ENCODE results near the gene UIMC1.
"Not testable (repeated sequence)": the region's sequence is repeated elsewhere in the genome, so short reads cannot be mapped to it uniquely, and the experiment has no call there.

The UIMC1 gene

DNA sequence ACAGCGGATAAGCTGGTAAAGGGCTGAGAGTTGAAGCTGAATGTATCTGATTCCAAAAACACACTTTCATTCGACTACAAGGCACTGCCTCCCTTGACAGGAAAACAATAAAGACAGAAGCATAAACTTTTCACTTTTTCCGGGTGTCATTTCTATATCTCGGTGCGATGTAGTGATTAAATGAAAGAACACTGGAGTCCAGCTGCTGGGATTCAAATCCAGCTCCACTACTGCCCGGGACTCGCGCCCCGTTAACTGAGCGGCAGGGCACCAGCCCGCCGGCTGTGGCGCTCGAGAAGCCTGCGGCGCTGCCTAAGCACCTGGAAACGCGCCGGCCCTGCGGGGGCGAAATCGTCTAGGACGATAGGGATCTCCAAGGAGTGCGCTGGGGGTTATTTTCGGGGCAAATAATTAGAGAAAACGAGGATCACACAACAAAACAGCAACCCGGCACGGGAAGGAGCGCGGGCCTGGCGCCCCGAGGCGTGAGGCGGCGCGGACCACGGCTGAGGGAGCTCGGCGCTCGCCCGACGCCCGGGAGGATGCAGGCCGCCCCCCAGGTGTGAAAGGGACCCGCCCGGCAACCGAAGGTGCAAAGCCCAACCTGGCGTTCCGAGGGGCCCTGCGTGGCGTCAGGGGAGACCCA lies 837 bp downstream of the UIMC1 start:
- DNase-seq: peak; percentile 87

DNA sequence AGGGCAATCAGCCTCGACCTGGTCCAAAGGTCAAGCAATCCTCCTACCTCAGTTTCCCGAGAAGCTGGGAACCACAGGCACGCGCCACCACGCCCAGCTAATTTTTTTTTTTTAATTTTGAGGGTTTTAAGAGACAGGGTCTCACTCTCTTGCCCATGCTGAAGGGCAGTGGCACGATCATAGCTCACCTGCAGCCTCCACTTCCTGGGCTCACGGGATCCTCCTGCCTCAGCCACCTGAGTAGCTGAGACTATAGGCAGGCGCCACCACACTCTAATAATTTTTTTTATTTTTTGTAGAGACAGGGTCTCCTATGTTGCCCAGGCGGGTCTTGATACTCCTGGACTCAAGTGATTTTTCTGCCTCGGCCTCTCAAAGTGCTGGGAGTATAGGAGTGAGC lies 1.6 kb downstream of the UIMC1 start:
- DNase-seq: no peak

DNA sequence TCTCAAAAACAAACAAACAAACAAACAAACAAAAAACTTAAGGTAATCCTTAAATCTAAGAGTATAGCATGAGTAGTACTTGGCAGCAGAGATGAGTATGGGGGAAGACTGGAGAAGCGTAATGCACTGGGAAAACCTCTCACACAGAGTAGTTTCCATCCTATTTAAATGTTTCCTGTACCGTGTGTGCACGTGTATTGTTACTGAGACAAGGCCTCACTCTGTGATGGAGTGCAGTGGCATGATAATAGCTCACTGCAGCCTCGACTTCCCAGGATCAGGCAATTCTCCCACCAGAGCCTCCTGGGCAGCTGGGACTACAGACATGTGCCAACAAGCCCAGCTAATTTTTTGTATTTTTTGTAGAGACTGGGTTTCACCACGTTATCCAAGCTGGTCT lies 2.9 kb downstream of the UIMC1 start:
- peak; percentile 46 for DNase-seq

DNA sequence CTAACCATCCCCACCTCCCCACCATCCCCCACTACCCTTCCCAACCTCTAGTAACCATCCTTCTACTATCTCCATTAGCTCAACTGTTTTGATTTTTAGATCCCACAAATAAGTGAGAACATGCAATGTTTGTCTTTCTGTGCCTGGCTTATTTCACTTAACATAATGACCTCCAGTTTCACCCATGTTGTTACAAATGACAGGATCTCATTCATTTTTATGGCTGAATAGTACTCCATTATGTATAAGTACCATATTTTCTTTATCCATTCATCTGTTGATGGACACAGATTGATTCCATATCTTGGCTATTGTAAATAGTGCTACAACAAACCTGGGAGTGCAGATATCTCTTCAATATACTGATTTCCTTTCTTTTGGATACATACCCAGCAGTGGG lies 7.1 kb downstream of the UIMC1 start:
- DNase-seq: not testable (repeated sequence)

DNA sequence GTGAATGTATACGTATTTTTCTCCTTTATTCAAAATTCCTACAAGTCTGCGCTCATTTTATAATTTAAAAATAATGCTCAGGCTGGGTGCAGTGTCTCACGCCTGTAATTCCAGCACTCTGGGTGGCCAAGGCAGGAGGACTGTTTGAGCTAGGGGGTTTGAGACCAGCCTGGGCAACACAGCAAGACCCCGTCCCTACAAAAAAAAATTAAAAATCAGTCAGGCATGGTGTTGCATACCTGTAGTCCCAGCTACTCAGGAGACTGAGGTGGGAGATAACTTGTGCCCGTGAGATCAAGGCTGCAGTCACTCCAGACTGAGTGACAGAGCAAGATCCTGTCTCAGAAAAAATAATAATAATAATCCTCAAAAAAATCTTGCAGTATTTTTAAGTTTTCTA lies 7.8 kb downstream of the UIMC1 start:
- no peak for DNase-seq

DNA sequence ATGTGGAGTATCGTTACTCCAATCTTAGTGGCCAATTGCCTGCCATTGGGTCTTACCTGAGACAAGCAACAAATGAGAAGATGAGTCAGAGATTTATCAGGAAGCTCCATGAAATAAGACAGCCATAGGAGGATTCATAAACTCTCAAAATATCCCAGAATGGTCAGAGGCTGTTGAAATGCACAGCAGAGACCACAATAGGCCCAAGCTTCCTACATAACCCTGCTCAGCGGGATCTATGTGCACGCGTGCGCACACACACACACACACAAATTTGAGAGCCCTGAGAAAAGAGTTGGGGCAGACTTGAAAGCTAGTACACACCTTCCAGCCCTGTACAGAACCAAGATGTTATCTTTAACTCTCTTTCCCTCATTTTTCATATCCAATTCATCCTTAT lies 9.8 kb downstream of the UIMC1 start:
- no peak for DNase-seq

DNA sequence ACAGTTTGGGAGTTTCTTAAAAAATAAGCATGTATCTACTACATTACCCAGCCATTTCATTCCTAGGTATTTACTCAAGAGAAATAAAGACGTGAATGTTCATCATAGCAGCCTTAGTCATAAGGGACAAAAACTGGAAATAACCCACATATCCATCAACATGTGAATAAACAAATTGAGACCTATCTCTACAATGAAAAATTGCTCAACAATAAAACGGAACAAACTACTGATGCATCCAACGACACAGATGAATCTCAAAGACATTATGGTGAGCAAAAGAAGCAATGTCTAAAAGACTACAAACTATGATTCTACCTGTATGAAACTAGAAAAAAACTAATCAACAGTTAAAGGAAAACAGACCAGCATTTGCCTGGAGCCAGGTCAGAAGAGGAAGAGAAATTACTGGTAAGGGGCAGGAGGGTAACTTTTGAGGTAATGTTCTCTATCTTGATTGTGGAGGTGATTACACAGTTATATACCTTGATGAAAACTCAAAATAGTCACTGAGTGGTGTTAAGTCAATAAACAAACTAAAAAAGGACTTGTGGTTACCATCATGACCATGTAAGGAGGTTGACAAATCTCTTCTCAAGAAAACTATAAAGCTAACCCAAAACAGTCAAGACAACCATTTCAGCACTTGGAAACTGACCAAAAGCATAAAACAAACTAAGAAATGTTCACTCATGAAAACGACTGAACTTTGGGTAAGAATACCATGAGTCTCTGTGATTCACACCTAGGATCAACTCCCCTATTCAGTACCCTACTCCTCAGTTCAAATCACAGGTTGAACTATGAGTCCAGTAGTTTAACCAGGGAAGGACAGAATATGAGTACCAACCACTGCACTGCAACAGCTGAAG lies 10.4 kb downstream of the UIMC1 start:
- no peak for DNase-seq

DNA sequence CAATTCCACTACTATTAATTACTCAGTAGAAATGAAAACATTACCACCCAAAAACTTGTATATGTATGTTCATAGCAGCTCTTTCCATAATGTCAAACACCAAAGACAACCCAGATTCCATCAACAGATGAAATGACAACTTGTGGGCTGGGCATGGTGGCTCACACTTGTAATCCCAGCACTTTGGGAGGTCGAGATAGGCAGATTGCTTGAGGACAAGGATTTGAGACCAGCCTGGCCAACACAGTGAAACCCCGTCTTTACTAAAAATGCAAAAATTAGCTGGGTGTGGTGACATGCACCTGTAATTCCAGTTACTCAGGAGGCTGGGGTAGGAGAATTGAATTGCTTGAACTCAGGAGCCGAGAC lies 11.5 kb downstream of the UIMC1 start:
- DNase-seq: no peak

DNA sequence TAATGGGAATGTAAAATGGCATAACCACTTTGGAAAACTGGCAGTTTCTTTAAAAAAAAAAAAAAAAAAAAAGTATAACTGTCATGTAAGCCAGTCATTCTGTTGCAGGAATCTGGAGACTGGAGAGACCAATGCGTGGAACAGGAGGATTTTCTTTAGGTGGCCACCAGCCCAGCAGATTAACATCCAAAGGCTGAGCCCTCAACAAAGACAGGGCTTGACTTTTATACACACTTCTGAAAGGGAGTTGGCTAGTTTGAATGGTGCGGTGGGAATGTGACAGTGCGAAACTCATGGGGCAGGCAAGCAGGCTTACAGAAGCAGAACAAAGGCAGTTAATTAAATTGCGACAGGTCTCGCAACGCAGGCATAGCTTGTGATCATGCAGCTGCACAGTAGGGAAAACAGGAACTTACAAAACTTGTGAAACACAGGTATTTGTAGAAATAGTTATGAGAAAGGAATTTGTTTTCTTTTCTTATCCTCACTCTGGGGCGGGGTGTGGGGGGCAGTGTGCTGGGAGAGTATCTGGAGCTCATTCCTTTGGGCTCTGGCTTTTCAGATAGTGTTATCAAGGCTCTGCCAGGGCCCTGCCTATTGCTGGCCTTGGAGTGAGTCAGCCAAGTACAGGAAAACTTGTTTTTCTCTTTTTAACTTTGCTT lies 12.0 kb downstream of the UIMC1 start:
- DNase-seq: no peak

DNA sequence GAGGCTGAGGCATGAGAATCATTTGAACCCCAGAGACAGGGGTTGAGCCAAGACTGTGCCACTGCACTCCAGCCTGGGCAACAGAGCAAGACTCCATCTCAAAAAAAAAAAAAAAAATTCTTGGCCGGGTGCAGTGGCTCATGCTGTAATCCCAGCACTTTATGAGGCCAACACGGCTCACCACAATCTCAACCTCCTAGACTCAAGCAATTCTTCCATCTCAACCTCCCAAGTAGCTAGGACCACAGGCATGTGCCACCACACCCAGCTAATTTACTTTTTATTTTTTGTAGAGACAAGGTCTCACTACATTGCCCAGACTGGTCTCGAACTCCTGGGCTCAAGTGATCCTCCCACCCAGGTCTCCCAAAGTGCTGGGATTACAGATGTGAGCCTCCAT lies 13.5 kb downstream of the UIMC1 start:
- not testable (repeated sequence) for DNase-seq

DNA sequence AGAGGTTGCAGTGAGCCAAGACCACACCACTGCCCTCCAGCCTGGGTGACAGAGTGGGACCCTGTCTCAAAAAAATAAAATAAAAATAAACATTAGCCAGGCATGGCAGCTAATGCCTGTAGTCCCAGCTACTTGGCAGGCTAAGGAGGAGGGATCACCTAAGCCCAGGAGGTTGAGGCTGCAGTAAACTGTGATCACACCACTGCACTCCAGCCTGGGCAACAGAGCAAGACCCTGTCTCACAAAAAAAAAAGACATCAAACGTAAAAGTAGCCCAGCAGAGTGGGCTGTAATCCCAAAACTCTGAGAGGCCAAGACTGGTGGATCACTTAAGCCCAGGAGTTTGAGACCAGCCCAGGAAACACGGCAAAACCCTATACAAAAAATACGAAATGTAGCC lies 19.0 kb downstream of the UIMC1 start:
- DNase-seq: no peak

DNA sequence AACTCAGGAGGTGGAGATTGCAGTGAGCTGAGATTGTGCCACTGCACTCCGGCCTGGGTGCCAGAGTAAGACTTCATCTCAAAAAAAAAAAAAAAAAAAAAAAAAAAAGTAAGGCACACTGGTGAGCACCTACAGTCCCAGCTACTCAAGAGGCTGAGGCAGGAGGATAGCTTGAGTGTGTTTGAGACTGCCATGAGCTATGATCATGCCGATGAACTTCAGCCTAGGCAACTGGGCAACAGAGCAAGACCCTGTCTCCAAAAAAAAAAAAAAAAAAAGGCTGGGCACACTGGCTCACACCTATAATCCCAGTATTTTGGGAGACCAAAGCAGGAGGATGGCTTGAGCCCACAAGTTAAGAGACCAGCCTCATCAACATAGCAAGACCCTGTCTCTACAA lies 20.3 kb downstream of the UIMC1 start:
- DNase-seq: no peak

DNA sequence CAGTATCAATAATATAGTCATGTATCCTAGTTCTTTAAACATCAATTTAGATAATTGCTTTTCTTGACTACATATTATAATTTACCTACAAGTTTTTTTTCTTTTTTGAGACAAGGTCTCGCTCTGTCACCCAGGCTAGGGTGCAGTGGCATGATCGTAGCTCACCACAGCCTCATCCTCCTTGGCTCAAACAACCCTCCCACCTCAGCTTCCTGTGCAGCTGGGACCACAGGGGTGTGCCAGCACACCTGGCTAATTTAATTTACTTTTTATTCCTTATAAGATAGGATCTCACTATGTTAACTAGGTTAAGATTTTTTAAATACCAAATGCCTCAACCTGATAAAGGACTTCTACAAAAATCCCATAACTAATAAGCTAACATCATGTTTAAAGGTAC lies 21.1 kb downstream of the UIMC1 start:
- DNase-seq: no peak

DNA sequence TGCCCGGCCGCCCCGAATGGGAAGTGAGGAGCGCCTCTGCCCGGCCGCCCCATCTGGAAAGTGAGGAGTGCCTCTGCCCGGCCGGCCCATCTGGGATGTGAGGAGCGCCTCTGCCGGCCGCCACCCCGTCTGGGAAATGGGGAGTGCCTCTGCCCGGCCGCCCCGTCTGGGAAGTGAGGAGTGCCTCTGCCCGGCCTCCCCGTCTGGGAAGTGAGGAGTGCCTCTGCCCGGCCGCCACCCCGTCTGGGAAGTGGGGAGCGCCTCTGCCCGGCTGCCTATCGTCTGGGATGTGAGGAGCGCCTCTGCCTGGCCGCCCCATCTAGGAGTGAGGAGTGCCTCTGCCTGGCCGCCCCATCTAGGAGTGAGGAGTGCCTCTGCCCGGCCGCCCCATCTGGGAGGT lies 22.4 kb downstream of the UIMC1 start:
- DNase-seq: not testable (repeated sequence)

DNA sequence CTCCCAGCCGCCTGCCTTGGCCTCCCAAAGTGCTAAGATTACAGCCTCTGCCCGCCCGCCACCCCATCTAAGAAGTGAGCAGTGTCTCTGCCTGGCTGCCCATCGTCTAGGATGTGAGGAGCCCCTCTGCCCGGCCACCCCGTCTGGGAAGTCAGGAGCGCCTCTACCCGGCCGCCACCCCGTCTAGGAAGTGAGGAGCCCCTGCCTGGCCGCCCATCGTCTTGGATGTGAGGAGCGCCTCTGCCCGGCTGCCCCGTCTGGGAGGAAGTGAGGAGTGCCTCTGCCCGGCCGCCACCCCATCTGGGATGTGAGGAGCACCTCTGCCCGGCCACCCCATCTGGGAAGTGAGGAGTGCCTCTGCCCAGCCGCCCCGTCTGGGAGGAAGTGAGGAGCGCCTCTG lies 23.0 kb downstream of the UIMC1 start:
- DNase-seq: not testable (repeated sequence)

DNA sequence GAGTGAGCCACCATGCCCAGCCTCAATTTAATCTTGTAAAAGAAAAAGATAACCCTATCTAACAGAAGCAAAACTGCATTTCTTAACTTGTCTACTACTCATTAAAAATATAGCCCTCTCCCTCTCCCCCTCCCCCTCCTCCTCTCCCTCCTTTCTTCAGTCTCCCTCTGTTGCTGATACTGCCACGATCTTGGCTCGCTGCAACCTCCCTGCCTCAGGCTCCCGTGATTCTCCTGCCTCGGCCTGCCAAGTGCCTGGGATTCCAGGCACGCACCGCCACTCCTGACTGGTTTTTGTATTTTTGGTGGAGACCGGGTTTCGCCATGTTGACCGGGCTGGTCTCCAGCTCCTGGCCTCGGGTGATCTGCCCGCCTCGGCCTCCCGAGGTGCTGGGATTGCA lies 23.5 kb downstream of the UIMC1 start:
- not testable (repeated sequence) for DNase-seq

DNA sequence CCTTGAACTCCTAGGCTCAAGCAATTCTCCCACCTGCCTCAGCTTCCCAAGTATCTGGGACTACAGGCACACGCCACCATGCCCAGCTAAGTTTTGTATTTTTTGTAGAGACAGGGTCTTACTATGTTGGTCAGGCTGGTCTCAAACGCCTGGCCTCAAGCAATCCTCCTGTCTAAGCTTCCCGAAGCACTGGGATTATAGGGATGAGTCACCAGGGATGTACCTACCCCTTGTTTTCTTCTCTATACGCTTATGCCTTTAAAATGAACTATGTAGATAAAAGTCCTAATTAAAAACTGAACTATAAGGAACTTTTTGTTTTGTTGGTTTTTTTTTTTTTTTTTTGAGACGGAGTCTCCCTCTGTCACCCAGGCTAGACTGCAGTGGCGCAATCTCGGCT lies 25.8 kb downstream of the UIMC1 start:
- no peak for DNase-seq

DNA sequence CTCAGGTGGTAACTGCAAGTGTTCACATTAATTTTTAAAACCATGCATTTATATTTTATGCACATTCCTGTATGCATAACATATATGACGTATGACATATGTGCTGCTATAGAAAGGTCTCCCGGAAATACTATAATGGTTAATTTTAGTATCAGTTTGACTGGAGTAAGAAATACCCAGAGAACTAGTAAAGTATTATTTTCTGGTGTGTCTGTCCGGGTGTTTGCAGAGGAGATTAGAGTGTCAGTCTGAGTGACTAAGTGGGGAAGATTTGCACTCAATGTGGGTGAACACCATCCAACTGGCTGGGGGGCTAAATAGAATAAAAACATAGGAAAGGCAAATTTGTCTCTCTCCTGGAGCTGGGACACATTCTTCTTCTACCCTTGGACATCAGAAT lies 26.9 kb downstream of the UIMC1 start:
- DNase-seq: no peak

DNA sequence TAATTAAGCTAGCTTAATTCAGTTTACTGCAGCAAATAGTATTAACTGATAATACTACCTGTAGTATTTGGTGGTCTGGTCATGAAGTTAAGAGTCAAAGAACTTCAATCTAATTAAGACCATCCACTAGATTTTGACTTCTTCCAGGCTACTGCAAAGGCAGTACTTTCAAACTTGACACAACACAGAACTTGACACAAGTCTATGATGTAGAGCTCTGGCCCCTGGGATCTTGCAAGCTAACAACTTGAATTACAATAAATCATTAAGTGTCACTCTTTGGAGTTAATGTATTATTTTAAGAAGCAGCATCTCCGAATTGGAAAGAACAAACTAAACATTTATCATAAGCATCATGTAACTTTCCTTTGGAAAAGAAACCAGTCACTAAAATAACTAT lies 40.9 kb downstream of the UIMC1 start:
- no peak for DNase-seq

DNA sequence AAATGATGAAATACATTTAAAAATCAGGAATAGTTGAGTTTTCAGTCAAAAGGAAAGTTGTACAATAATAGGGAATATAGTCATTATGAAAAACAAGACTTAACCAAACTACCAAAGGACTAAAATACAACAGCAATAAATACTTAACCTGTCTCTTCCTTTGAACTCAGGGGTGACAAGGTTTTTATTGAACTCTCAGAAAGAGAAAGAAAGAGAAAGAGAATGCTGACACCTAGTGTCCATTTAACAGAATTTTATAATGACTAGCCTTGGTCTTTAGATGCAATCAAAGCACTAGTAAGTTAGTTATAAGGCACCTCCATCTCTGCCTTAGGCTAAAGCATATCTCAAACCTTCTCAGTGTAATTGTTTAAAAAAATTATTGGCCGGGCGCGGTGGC lies 47.5 kb downstream of the UIMC1 start:
- peak; percentile 80 for DNase-seq

DNA sequence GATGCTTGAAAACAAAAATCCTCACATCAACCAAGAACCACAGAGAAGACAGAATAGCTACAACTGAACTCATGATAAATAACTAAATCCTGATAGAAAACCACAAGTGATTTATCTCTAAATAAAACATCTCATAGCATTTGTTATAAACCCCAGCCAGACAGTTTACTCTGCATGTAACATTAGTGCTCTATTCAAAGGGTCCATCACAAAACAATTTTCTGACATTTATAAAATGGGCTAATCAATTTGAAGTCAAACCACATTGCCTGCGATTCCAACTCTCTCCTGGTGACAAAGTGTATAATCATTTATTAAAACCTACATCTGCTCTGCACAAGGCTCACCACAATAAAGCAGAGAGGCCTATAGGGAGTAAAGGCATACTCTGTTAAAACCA lies 49.8 kb downstream of the UIMC1 start:
- no peak for DNase-seq

DNA sequence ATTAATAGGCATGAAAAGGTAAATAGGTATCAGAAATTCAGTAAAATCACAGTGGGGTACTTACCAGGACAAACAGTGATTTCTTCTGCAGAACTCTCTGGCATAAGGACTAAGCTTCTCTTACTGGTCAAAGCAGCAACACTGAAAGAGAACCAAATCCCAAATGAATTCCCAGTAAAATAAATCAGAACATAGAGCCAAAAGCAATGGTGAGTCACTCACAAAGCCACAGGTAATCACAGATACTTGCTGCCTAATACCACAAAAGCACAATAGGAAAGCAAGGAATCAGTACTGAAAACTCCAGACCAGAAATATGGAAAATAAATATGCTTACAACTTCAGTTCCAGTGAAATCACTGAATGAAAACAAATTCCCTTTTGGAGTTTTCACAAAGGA lies 50.7 kb downstream of the UIMC1 start:
- peak; percentile 86 for DNase-seq

DNA sequence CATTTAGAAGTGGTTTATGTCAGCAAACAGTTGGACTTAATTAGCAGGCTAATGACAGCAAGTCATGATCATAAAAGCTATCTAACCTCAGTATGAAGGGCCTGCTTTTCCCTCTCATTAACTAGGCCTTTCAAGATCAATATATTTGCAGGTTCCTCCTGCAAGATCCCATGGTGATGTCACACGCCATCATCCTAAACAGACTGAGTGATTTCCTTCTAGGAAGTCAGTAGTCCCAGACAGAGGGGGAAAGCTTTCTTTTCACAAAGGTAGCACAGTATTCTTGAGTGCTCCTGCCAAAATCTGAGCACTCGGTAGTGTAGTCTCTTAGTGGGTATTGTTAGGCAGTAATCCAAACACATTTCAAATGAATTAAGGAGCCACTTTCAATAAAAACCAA lies 52.5 kb downstream of the UIMC1 start:
- DNase-seq: peak; percentile 71

DNA sequence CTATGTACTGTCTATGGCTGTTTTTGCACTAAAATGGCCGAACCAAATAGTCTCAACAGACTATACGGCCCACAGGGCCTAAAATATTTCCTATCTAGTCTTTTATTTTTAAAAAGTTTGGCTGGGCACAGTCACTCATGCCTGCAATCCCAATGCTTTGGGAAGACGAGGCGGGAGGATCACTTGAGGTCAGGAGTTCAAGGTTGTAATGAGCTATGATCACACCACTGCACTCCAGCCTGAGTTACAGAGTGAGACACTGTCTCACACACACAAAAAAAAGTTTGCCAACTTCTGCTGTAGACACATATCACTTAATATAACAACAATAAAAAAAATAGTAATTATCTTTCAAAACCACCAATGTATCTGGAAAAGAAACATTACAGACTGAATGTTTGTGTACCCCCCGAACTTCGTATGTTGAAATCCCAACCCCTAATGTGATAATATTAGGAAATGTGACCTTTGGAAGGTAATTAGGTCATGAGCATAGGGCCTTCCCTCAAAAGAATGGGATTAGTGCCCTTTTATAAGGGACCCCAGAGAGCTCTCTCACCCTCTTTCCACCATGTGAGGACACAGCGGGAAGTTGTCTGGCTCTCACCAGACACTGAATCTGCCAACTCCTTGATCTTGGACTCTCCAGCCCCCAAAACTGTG lies 53.9 kb downstream of the UIMC1 start:
- no peak for DNase-seq

Data from NCI-H69 (cell line).